GM13977 (cell line): ENCODE measurements around the gene CASZ1.

Experiments used
- DNase-seq: peaks from one replicate; pipeline ENCODE4 v3.0.0; 2012; ENCODE audit warnings: low spot score
- CTCF ChIP-seq: IDR thresholded peaks from 2 replicates; pipeline ENCODE4 v1.5.1; 2012; ENCODE audit warnings: mild to moderate bottlenecking, control low read depth; ENCODE audit not compliant: insufficient read depth; ENCODE audit errors: extremely low read depth, missing control alignments
- in situ Hi-C: fragments of 300-500 bp; cut with MboI; formaldehyde crosslinking; loops from one replicate; pipeline ENCODE4 v1.12.0; 2022; ENCODE audit warnings: low sequenced_read_pairs, low pct_unique_long_range_greater_than_20kb, mixed read lengths, inconsistent platforms; ENCODE audit not compliant: unreplicated experiment

The CASZ1 gene

GRCh38 chr1:10761503-10762152 is 34.8 kb downstream of the CASZ1 start:
- DNase-seq: no peak
- in situ Hi-C loops: no loop called here
- TF ChIP-seq CTCF: no peak

- in situ Hi-C loops: no loop called here
- no peak for TF ChIP-seq CTCF
- no peak for DNase-seq
Observed at GRCh38 chr1:10760566-10761502, 35.6 kb downstream of the CASZ1 start.

GRCh38 chr1:10759413-10760200 is 36.8 kb downstream of the CASZ1 start:
- no peak for DNase-seq
- in situ Hi-C loops: no loop called here
- TF ChIP-seq CTCF: no peak

- in situ Hi-C loops: no loop called here
- DNase-seq: no peak
- no peak for TF ChIP-seq CTCF
Observed at GRCh38 chr1:10756842-10757241, 39.6 kb downstream of the CASZ1 start.

GRCh38 chr1:10755970-10756521 is 40.4 kb downstream of the CASZ1 start:
- DNase-seq: no peak
- in situ Hi-C loops: no loop called here
- no peak for TF ChIP-seq CTCF
